ENCODE results near the gene GIPC1.
A peak's percentile ranks its signal among the peaks of the same experiment; 100 is the strongest.

GIPC1 gene

GRCh38 chr19:14487370-14488125 is 8.4 kb downstream of the GIPC1 start:
- no peak for DNase-seq

GRCh38 chr19:14482172-14482941 is 13.6 kb downstream of the GIPC1 start:
- no peak for DNase-seq

GRCh38 chr19:14480700-14481079 is 15.2 kb downstream of the GIPC1 start:
- DNase-seq = no peak

GRCh38 chr19:14479975-14480699 is 15.8 kb downstream of the GIPC1 start:
- DNase-seq = peak; percentile 69

GRCh38 chr19:14479309-14479974 is 16.5 kb downstream of the GIPC1 start:
- DNase-seq = no peak

- DNase-seq = no peak
Observed at GRCh38 chr19:14478113-14478545, 17.8 kb downstream of the GIPC1 start.

- DNase-seq = no peak
Observed at GRCh38 chr19:14477418-14478112, 18.4 kb downstream of the GIPC1 start.

GRCh38 chr19:14476673-14477401 is 19.1 kb downstream of the GIPC1 start:
- no peak for DNase-seq

GRCh38 chr19:14476327-14476672 is 19.6 kb downstream of the GIPC1 start:
- DNase-seq = no peak

- peak; percentile 29 for DNase-seq
Observed at GRCh38 chr19:14475251-14476073, 20.5 kb downstream of the GIPC1 start, which contains the start of gene PTGER1. Gene PTGER1, minus strand, starts transcription at chr19:14475354. Its CDS starts 1,034 bp downstream, at chr19:14474320.

GRCh38 chr19:14474827-14475226 is 21.1 kb downstream of the GIPC1 start:
- no peak for DNase-seq

- no peak for DNase-seq
Observed at GRCh38 chr19:14473978-14474578, 21.8 kb downstream of the GIPC1 start.

GRCh38 chr19:14473073-14473977 is 22.6 kb downstream of the GIPC1 start:
- no peak for DNase-seq

GRCh38 chr19:14472202-14472938 is 23.6 kb downstream of the GIPC1 start:
- DNase-seq = peak; percentile 82

- no peak for DNase-seq
Observed at GRCh38 chr19:14471436-14472187, 24.3 kb downstream of the GIPC1 start.

GRCh38 chr19:14470031-14470876 is 25.7 kb downstream of the GIPC1 start:
- no peak for DNase-seq

GRCh38 chr19:14467816-14468215 is 28.1 kb downstream of the GIPC1 start:
- DNase-seq = no peak

Measured in activated CD4-positive, alpha-beta T cell treated with anti-CD3 and anti-CD28 coated beads, Interleukin-2, amount 50 U/mL, for 16 hours (primary cell).